Osteoblast (primary cell): ENCODE results near the gene MYL4. TPM values are rescaled to one million over a fixed set of nuclear protein-coding genes. Genes with fewer than 3 reads are reported as not detected.
"Not testable (repeated sequence)": the region's sequence is repeated elsewhere in the genome, so short reads cannot be mapped to it uniquely, and the experiment has no call there.

Experiments used
- DNase-seq: peaks from one replicate; pipeline ENCODE4 v3.0.0; 2011; ENCODE audit warnings: low spot score, mixed read lengths; ENCODE audit not compliant: insufficient read length; ENCODE audit errors: missing footprints
- H2AFZ ChIP-seq: 2 replicates; pipeline ENCODE4 v1.6.0; 2011; ENCODE audit warnings: mild to moderate bottlenecking, low read length
- H3K27ac ChIP-seq: 2 replicates; pipeline ENCODE4 v1.5.1; 2011; ENCODE audit warnings: mild to moderate bottlenecking, low read depth, low read length, moderate library complexity
- H3K27me3 ChIP-seq: 2 replicates; pipeline ENCODE4 v1.6.0; 2012; ENCODE audit warnings: mild to moderate bottlenecking, control low read depth, inconsistent platforms, low read length, moderate library complexity; ENCODE audit not compliant: insufficient read depth
- H3K36me3 ChIP-seq: 2 replicates; pipeline ENCODE4 v1.5.1; 2011; ENCODE audit warnings: mild to moderate bottlenecking, low read length, control low read depth, moderate library complexity; ENCODE audit not compliant: insufficient read depth
- H3K4me1 ChIP-seq: 2 replicates; pipeline ENCODE4 v1.5.1; 2011; ENCODE audit warnings: mild to moderate bottlenecking, low read length, control low read depth, moderate library complexity; ENCODE audit not compliant: insufficient read depth
- H3K4me2 ChIP-seq: 2 replicates; pipeline ENCODE4 v1.6.0; 2011; ENCODE audit warnings: mild to moderate bottlenecking, low read length; ENCODE audit not compliant: insufficient read depth
- H3K4me3 ChIP-seq: fragments of 200-600 bp; sonication (generic); 3 replicates; pipeline ENCODE4 v1.5.1; 2012; ENCODE audit warnings: mild to moderate bottlenecking, low read length, inconsistent platforms; ENCODE audit not compliant: insufficient read depth
- H3K79me2 ChIP-seq: 2 replicates; pipeline ENCODE4 v1.6.0; 2012; ENCODE audit warnings: mild to moderate bottlenecking, low read length, control low read depth, inconsistent platforms; ENCODE audit not compliant: insufficient read depth
- H3K9me3 ChIP-seq: 2 replicates; pipeline ENCODE4 v1.5.1; 2011; ENCODE audit warnings: low read depth, low read length, control low read depth
- H4K20me1 ChIP-seq: 2 replicates; pipeline ENCODE4 v1.6.0; 2012; ENCODE audit warnings: mild to moderate bottlenecking, low read length, control low read depth; ENCODE audit not compliant: insufficient read depth
- CTCF ChIP-seq: IDR thresholded peaks from 2 replicates; pipeline ENCODE4 v1.5.1; 2011; ENCODE audit warnings: mild to moderate bottlenecking, low read depth, low read length, moderate library complexity; ENCODE audit errors: extremely low read depth
- total RNA-seq: library from RNA; depleted of rRNA; stranded (reverse); fragments of >200 nt; gene quantifications from 2 replicates; pipeline ENCODE4 v1.2.3, GENCODE V29; 2012

MYL4 gene
- total RNA-seq, 1 donor: 0.72 TPM

- H3K4me1 ChIP-seq: no peaks in the 10 kb centered on the region
- H4K20me1 ChIP-seq: peaks cover 25% of the 10 kb centered on the region
- no peaks in the 10 kb centered on the region for H3K9me3 ChIP-seq
- H3K27me3 ChIP-seq: no peaks in the 10 kb centered on the region
- H2AFZ ChIP-seq: no peak overlapping the region
- H3K36me3 ChIP-seq: peaks cover 48% of the 10 kb centered on the region
- H3K4me2 ChIP-seq: no peak overlapping the region
- H3K4me3 ChIP-seq: no peak overlapping the region
- peaks cover 98% of the 10 kb centered on the region for H3K79me2 ChIP-seq
- DNase-seq: no peak
- TF ChIP-seq CTCF: no peak
- no peak overlapping the region for H3K27ac ChIP-seq
These were observed 31.9 kb upstream of the MYL4 start for GRCh38 chr17:47177261-47177660.

GRCh38 chr17:47179141-47179540 lies 30.0 kb upstream of the MYL4 start:
- peaks cover 99% of the 10 kb centered on the region for H3K79me2 ChIP-seq
- H3K27ac ChIP-seq: no peak overlapping the region
- no peak for DNase-seq
- H3K4me3 ChIP-seq: no peak overlapping the region
- no peak overlapping the region for H2AFZ ChIP-seq
- no peaks in the 10 kb centered on the region for H3K9me3 ChIP-seq
- peaks cover 2% of the 10 kb centered on the region for H3K4me1 ChIP-seq
- H3K4me2 ChIP-seq: no peak overlapping the region
- H3K36me3 ChIP-seq: peaks cover 43% of the 10 kb centered on the region
- TF ChIP-seq CTCF: no peak
- no peaks in the 10 kb centered on the region for H3K27me3 ChIP-seq
- H4K20me1 ChIP-seq: peaks cover 30% of the 10 kb centered on the region

- Histone ChIP-seq H3K27ac (no peak overlapping the region), H3K4me2 (no peak overlapping the region), H3K4me3 (no peak overlapping the region), H3K36me3 (peaks cover 37% of the 10 kb centered on the region), H2AFZ (no peak overlapping the region), H3K79me2 (peaks cover 99% of the 10 kb centered on the region), H3K9me3 (no peaks in the 10 kb centered on the region), H3K4me1 (peaks cover 2% of the 10 kb centered on the region), H3K27me3 (no peaks in the 10 kb centered on the region), H4K20me1 (peaks cover 35% of the 10 kb centered on the region)
- DNase-seq: no peak
- TF ChIP-seq CTCF: no peak
These were observed 28.8 kb upstream of the MYL4 start for GRCh38 chr17:47180337-47180736.

DNA sequence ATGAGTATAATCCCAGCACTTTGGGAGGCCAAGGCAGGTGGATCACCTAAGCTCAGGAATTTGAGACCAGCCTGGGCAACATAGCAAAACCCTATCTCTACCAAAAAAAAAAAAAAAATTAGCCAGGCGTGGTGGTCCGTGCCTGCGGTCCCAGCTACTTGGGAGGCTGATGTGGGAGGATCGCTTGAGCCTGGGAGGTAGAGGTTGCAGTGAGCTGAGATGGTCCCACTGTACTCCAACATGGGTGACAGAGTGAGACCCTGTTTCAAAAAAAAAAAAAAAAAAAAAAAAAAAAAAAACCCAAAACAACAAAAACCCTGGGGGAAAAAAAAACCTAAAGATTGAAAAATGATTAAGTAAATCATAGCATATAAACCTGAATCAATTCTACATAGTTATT lies 28.2 kb upstream of the MYL4 start:
- not testable (repeated sequence) for H3K4me2 ChIP-seq, DNase-seq, H3K9me3 ChIP-seq, H2AFZ ChIP-seq, H3K4me1 ChIP-seq, H3K27ac ChIP-seq, H3K4me3 ChIP-seq, H3K27me3 ChIP-seq
- peaks cover 99% of the 10 kb centered on the region for H3K79me2 ChIP-seq
- peaks cover 33% of the 10 kb centered on the region for H3K36me3 ChIP-seq
- peaks cover 37% of the 10 kb centered on the region for H4K20me1 ChIP-seq
